Head of caudate nucleus (tissue), 42 donors: ENCODE results near the gene CCDC183.
"Not testable (repeated sequence)": the region's sequence is repeated elsewhere in the genome, so short reads cannot be mapped to it uniquely, and the experiment has no call there.

ENCODE experiments used
- DNase-seq, 42 donors: peaks; one replicate each; pipeline versions ENCODE4 v3.0.0 to v3.0.0-alpha.2; 2020 to 2021; ENCODE audit warnings: mixed read lengths in 7 of 42
- intact Hi-C: fragments of 100-400 bp; cut with DNase I; formaldehyde crosslinking; loops from one replicate; pipeline ENCODE4 v1.15.0; 2022

Gene CCDC183

GRCh38 chr9:136759436-136760325, 36.5 kb upstream of the CCDC183 start:
- DNase-seq = peak in 1 of 42 donors; percentile 11
- intact Hi-C loops = no loop called here

- DNase-seq = no peak
- intact Hi-C loops = no loop called here
These were observed 35.7 kb upstream of the CCDC183 start for GRCh38 chr9:136760424-136760823.

- intact Hi-C loops = not testable (repeated sequence)
- DNase-seq = peak in 41 of 42 donors; percentile 35 to 80 (median 53)
These were observed 35.1 kb upstream of the CCDC183 start for GRCh38 chr9:136760834-136761544.

- DNase-seq = no peak
- intact Hi-C loops = no loop called here
These were observed 34.6 kb upstream of the CCDC183 start for GRCh38 chr9:136761545-136761981.

GRCh38 chr9:136762221-136762691, 33.9 kb upstream of the CCDC183 start:
- no peak for DNase-seq
- intact Hi-C loops = no loop called here

GRCh38 chr9:136762915-136763648, 33.1 kb upstream of the CCDC183 start:
- intact Hi-C loops = no loop called here
- peak in 1 of 42 donors; percentile 20 for DNase-seq

GRCh38 chr9:136763649-136764035, 32.5 kb upstream of the CCDC183 start:
- intact Hi-C loops = no loop called here
- no peak for DNase-seq

- no peak for DNase-seq
- intact Hi-C loops = no loop called here
These were observed 31.7 kb upstream of the CCDC183 start, which contains the start of gene LCN15 for GRCh38 chr9:136764301-136764891. Gene LCN15, minus strand, starts transcription at chr9:136764518. Its CDS starts 30 bp downstream, at chr9:136764488.

- intact Hi-C loops = no loop called here
- no peak for DNase-seq
These were observed 31.1 kb upstream of the CCDC183 start for GRCh38 chr9:136765041-136765440.

- DNase-seq, intact Hi-C loops: not testable (repeated sequence)
These were observed 30.3 kb upstream of the CCDC183 start for GRCh38 chr9:136765745-136766409.

GRCh38 chr9:136766410-136767120, 29.6 kb upstream of the CCDC183 start:
- intact Hi-C loops = not testable (repeated sequence)
- DNase-seq = peak in 41 of 42 donors; percentile 31 to 76 (median 57)

GRCh38 chr9:136769710-136770191, 26.4 kb upstream of the CCDC183 start:
- DNase-seq = peak in 32 of 42 donors; percentile 29 to 82 (median 50)
- intact Hi-C loops = no loop called here

- intact Hi-C loops = no loop called here
These were observed 24.2 kb upstream of the CCDC183 start for GRCh38 chr9:136771907-136772415.

GRCh38 chr9:136773386-136774044, 22.6 kb upstream of the CCDC183 start:
- DNase-seq = peak in 33 of 42 donors; percentile 22 to 69 (median 45)
- intact Hi-C loops = no loop called here

More at GRCh38 chr9:136771907-136772415, 24.2 kb upstream of the CCDC183 start:
- no peak for DNase-seq

GRCh38 chr9:136774416-136775045, 21.6 kb upstream of the CCDC183 start:
- no peak for DNase-seq
- intact Hi-C loops = no loop called here

GRCh38 chr9:136775191-136775590, 20.9 kb upstream of the CCDC183 start:
- DNase-seq = no peak
- intact Hi-C loops = no loop called here
